NCI-H1092 (cell line): ENCODE data around the gene AFDN.
A peak's percentile ranks its signal among the peaks of the same experiment; 100 is the strongest.

Experiments
- DNase-seq: peaks from one replicate; lab custom pipeline; 2025; lab: John Stamatoyannopoulos, UW

The AFDN gene

DNA sequence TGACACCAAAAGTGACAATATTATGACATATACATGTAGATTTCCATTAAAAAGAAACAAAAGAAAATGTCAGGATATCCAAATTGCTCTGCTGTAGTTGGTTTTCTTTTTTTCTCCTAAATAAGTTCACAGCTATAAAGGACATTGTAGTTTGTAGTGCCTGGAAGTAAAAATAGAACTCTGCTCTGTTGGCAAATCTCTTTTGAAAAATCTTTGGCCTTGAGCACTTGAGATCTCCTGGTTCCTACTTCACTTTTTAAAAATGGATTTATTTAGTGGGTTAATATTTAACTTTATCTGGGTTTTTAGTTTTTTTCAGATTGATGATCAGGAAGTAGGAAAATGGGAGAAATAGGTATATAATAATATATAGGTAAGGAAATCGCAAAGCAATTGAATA is 52.9 kb downstream of the AFDN start:
- no peak for DNase-seq

DNA sequence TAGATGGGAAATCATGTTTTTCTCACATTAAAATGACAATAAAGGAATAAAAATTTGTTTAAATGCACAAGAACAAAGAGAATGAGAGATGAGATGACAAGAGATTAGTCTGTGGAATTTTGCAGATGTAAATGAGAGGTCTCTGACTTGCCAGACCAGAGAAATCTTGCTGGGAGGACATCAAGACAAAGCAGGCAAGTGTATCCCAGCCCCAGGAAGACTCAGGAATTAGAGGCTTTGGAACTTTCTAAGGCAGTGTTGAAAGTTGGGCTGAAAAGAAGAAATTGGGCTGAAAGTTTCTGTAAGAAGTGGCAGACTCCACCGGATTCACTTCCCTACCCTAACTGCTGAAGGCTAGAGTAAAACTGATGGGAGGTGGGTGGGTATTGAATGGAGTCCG is 54.6 kb downstream of the AFDN start:
- DNase-seq, result no peak

DNA sequence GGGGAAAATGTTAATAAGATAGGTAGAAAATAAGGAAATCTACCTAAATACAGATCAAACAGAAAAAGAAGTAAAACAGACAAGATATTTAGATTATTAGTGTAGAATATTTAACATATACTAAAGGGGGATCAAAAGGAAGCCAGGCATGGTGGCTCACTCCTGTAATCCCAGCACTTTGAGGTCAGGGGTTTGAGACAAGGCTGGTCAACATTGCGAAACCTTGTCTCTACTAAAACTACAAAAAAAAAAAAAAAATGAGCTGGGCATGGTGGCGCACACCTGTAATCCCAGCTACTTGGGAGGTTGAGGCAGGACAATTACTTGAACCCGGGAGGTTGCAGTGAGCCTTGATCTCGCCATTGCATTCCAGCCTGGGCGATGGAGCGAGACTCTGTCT is 55.5 kb downstream of the AFDN start:
- no peak for DNase-seq

DNA sequence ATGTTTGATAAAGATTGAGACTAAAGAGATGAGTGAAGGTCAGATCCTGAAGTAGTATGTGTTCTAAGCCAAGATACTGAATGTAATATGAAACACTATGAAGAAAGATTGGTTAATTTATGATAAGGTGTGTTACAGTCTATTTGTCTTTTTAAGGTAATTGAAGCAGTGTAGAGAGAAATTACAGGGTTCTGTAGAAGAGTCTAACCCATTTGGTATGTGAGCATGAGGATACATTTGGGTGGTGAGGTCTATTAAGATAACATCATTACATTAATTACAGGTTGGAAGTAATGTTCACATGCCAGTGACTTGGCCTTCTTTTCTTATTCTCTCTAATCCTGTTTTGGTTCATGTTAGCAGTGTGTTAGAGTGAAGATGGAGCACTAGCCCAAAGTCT is 61.4 kb downstream of the AFDN start:
- DNase-seq, result no peak

DNA sequence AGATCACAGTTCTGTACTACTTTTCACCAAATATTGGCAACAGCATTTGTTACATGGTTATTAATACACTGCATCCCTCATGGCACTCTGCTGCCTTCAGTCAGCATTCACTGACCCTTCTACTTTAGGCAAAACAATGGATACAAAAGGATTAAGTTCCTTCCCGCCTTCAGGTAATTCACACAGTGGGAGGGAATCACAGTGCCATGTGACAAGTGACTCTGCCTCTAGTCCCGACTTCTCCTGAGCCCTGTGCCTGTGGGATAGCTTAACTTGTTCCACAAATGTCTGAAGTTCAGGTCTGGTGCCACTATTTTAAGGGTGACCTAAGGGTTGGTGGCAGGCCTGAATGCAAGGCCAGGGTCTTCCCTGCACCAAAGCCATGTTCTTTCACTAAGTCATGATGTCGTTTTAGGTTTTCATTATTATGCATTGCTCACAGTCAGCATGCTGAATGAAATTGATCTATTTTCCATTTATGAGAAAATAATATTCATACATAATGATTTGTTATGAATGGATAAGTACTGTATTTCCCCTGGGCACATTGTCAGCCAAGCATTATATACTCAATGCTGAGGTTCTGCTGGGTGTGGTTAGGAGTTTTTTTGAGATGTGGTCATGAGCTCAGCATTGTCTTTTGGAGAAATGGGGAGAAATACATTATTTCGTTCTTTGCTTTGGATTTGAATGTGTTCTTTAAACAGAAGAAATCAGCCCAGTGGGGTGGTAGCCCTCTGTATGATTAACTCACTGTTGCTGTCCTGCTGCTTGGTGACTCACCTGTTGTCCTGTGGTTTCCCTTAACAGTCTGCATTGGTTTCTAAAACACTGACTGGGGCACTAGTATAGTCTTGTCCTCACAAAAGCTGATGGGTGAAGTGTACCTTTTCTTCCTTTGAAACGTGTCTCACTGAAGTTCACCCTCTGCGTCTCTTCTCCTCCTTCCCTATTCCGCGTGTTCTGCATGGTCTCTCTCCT is 66.4 kb downstream of the AFDN start:
- DNase-seq, result no peak

DNA sequence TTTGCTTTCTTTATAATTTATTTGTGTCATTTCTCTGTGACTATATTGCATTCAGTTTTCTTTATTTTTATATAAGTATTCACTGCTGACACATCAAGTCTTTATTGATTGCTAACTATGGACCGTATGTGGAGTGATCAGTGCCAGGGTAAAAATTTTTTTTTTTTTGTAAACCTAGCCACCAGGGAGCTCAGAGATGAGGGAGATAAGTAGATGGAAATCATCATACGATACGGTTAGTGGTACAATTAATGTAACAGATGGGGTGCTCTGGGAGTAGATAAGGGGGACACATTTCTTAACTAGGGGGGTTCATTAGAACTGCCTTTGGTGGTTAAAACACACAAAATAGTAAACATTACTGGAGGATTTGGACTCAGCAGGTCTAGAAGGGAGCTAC is 68.3 kb downstream of the AFDN start:
- no peak for DNase-seq

DNA sequence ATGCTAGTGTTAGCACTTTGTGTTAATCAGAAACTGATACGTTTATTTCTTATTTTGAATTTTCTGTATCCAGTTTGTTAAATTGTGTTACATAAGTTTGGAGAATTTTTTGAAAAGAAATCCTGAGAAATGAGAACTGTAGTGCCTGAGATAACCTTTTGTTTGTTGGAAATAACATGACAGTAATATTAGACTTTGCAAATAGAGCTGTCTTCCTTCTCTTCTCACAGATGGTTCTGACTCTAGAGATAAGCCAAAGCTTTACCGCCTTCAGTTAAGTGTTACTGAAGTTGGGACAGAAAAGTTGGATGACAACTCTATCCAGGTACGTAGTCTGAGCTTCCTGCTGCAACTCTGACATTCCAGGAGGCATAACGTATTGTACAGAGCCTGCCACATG is 69.9 kb downstream of the AFDN start:
- DNase-seq, result no peak

DNA sequence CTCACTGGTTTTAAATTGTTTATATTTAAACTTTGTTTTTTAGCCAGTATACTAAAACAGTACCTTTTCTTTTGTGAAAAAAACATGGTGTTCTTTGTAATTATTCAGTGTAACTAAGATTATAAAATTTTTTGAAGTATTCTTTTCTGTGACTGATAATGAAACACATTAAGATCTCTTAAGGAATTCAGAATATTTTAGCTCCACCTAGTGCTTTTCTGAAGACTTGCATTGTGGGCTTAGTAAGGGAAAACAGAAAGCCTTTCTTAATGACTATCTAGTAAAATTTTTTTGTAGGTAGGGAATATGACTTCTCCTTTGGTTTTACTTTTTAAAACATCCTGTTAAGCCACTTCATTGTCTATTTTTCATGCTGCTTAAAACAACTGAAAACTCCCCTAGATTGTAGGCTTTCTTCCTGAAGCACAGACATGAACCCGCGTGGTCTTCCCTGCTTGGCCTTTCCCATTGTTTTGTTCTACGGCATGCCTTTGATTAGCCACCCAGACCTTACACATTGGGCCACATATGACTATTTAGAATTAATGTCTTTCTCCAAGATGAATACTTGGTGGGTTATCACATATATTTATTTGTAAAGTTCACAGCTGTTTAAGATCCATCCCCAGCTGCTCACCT is 72.1 kb downstream of the AFDN start:
- peak; percentile 17 for DNase-seq

DNA sequence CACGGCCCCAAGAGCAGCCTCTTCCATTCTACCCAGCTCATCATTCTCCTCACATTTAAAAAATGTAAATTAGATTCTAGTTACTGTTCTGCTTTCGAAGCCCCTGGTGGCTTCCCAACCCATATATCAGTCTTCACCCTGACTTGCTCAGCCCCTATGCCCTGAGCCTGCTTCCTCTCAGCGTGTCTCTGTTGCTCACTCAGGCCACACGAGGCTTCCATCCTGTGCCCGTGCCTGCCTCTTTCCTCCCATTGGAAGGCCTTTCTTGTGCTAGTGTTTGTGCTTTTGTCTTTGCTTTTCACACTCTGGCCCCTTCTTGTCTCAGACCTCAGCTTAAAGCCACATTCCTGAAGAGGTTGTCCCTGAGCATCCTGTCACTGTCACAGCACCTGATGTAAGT is 78.1 kb downstream of the AFDN start:
- DNase-seq, result no peak

DNA sequence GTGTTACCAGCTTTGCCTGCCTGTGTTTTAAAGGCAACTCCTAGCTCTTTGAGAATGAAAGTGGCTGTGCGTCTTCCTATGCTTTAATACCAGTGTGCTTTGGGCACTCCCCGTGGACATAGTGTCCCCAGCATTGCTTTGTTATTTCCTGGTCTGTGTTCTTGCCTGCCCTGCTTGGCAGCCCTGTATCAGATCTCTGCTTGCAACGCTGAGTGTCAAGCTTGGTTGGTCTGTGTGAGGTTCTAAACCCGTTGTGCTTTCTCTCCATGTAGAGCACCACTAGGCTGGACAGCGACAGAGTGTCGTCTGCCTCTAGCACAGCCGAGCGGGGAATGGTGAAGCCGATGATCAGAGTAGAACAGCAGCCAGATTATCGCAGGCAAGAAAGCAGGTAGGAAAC is 80.2 kb downstream of the AFDN start:
- DNase-seq, result peak; percentile 52

DNA sequence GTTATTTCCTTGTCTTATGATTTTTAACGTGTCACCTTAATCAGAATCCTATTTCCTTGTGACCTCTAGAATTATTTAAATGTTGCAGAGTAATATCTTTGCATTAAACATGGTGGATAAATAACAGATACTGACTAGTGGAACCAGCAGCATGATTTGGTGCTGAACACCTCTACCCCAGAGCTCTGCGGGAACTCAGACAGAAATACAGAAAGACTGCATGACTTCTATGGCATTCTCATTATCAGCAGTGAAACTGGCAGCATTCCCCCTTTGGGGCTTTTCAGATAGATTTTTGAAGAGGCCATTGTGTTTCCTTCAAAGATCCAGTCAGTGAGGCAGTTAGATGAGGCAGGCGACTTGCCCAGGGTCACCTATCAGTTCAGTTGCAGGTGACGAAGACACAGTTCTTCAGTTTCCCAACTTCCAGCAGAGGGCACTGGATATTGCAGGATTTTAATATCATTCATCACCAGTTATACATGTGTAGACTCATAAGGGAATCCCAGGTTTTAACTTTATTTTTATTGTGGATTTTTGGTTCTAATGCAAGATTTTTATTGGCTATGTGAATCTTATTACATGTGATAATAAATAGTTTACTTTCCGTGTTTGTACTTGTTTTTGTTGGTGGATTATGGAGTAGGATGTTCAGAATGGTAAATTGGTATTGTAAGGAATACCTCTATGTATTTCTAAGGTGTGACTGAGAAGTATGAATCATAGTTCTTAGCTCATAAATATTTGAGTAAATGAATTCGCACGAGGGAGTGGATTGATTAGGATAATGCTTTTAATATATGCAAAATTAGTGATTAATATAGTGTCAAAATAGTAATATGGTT is 81.3 kb downstream of the AFDN start:
- DNase-seq, result peak; percentile 13

DNA sequence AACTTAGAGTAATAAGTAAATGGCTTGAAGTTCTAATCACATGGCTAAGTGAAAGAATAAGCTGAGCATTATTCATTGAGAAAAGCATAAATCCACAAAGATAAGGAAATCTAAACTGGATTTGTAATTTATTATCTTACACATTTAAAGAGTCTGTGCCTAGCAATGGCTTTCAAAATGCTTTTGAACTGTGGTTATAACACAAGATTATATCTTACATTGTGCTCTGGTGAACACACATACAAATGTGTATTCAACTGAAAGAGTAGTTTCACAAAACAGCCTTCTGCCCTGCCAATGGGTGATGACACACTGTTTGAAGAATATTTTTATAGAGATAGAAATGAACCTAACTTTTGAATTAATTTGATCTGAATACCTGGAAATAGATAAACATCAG is 83.3 kb downstream of the AFDN start:
- DNase-seq, result no peak

DNA sequence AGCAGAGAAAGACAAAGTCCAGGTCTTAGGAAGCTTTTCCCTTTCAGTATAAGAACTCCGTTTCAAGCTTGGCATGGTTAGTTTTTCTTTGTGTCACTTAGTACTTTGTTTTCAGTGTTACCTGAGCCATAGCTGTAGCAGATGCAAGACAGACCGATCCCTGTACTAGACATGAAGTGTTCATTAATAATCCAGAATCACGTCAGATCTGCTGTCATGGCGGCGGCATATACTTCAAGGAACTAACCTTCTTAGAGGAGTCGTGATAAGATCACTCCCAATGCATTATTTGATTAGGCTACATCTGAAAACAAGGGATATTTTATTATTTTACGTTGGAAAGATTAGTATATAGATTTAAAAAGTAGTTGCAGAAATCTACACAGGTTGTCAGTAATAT is 83.9 kb downstream of the AFDN start:
- no peak for DNase-seq

DNA sequence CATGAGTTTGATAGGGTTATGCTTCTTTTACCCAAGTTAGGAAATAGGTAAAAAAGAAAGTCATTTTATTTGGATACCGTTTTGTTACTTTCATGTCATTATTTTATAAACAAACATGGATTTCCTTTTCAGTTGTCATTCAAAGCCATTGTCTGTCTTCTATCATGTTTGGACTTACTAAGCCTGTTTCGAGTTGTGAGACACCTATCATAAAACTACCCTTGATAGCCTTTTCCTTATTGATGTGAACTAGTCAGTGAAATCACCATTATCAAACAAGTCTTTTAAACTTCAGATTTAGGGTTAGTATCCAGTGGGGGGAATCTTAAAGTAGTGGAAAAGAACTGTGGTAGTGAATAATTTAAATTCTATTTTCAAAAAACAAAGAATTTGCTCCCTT is 85.8 kb downstream of the AFDN start:
- no peak for DNase-seq

DNA sequence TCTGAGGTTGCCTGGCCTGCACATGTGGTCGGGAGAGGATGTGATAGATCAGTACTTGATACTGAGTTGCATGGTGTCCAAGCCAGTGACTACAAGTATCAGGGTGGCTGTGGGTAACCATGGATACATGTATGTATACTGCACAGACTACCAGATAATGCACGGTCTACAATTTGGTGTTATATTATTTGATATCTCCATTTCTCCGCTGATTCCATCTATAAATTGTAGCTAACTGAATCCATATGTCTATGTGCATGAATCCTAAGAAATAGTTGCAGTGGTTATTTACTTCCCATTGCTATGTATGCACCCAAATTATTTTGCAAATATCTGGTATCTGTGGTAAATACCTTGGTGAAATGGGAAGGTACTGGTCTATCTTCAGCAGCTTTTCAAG is 87.0 kb downstream of the AFDN start:
- DNase-seq, result no peak

DNA sequence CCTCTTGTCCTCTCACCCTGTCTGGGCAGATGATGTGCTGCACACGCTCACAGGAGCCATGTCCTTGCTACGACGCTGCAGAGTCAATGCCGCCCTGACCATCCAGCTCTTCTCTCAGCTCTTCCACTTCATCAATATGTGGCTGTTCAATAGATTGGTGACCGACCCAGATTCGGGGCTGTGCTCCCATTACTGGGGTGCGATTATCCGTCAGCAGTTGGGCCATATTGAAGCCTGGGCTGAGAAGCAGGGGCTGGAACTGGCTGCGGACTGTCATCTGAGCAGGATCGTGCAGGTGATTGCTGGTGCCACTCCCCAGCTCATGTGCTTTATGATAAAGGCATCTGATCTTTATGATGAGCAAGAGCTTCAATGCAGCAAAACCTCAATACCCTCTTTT is 88.4 kb downstream of the AFDN start:
- DNase-seq, result no peak

DNA sequence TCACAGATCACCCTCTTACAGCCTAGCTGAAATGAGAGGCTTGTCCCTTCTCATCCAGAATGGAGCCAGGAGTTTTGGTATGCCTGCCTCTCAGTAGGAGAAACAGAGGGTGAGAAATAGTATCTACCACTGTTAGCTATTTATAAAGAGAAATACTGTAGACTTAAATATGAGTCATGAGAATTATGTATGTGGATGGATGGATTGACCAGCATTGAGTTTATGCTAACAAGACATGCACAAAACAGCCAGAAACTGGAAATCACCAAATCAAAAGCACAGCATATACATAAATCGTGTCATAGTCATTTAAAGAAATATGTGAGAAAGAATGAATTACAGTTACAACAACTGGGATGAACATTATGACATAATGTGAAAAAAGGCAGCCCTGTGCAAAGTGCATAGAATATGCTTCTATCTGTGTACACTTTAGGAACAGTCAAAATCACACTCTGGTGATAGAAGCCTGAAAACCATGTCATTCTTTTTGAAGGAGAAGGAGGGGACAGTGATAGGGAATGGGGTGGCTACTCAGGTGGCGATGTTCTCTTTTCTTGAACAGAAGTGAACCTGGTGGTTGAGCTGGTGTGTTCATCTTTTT is 90.9 kb downstream of the AFDN start:
- DNase-seq, result no peak

DNA sequence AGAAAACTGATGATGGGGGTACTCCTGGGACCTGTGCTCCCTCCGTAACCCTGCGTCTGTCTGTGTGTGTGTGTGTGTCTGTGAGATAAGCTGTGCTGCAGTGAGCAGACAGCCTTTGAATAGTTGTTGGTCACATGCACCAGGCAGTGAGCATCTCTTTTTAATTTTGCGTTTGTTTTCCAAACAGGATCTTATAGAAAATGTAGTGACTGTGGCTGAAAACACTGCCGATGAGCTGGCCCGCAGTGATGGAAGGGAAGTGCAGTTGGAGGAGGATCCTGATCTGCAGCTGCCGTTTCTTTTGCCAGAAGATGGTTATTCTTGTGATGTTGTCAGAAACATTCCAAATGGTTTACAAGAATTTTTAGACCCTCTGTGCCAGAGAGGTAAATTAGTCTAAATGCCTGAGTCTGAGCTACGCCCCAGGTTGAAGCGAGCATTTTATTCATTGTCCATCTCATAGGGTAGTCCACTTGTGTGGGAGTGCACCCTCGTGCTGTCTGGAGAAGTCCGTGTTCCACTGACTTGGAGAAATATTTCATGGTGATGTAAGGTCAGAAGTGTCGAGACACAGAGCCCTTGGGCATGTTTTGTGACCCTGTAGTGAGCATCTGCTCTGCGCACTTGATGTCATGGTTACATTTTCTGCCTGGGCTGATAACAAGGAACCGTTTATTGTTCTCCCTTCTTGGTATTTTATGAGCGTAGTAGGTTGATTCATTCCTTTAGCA is 92.0 kb downstream of the AFDN start:
- no peak for DNase-seq

DNA sequence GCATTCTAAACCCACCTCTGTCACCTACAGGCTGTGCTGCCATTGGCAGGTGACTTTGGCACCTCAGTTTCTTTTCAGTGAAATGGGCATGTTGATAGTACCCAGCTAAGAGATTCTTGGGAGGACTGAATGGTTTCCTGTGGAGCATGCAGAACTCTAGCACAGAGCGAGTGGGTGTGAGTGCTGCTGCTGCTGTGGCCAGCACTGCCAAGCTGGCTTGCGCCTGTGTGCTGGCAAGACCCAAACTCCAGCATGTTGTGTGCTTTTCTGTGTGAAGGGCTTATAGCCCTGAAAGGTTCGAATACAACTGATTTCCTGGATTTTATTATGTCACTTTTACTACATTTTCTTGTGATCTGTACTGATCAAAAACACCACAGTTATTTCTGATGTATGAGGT is 92.6 kb downstream of the AFDN start:
- DNase-seq, result no peak

DNA sequence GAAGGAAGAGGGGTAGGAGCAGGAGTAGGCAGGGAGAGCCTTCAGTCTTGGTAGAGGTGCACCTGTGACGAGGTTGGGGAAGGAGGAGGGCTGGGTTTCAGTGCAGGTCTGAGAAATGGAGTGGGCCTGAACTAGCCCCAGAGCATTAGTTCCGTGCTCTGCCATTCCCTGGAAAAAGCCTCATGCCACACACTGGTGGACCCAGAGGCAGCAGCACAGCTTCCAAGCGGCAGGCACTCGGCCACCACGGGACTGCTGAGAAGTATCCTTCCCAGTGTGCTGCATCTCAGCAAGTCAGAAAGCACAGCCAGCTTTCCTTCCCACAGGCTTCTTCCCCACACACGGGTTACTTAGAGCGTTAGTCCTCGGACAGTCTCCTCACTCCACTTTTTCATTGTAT is 93.5 kb downstream of the AFDN start:
- no peak for DNase-seq

DNA sequence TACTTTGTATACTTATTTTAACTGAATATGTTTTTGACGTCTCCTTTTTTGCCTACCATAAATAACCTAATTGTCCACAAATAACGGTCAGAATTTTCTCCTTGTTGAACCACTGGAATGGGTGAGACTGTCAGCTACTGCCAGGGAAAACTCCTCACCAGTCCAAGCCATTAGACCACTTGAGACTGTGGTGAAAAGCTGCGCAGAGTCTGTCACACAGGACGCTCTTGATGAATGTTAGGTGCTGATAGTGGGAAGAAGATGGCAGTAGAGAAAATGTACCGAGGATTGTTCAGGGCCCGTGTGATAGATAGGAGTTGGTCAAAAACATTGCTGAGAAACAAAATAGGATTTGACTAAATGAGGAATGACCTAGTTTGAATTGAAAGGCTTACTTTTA is 95.1 kb downstream of the AFDN start:
- no peak for DNase-seq

DNA sequence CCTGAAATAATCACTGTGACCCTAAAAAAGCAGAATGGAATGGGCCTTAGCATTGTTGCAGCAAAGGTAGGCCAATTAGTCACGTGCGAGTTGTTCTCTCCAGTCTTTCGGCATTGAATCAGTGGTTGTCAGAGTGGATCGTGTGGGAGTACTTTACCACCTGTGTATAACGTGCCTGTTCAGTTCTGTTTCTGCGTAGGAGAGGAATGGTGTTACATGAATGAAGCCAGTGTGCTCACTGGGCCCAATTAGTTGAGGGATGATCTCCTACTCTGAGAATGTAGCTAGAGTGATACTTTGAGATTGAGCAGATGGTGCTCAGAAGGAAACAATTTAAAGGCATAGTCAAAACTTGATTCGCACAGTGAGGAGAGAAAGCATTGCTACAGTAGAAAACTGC is 98.3 kb downstream of the AFDN start:
- no peak for DNase-seq
